ENCODE results near the gene TBL2. TPM values are rescaled to one million over a fixed set of nuclear protein-coding genes. Genes with fewer than 3 reads are reported as not detected.
"Not testable (repeated sequence)": the region's sequence is repeated elsewhere in the genome, so short reads cannot be mapped to it uniquely, and the experiment has no call there.

TBL2 gene
- total RNA-seq, 1 donor from 2014 or later, result 52.2 TPM

- Mint-ChIP-seq H3K4me3 (no peak overlapping the region), H3K36me3 (peaks cover 21% of the 10 kb centered on the region)
- TF ChIP-seq, protein P1, sequence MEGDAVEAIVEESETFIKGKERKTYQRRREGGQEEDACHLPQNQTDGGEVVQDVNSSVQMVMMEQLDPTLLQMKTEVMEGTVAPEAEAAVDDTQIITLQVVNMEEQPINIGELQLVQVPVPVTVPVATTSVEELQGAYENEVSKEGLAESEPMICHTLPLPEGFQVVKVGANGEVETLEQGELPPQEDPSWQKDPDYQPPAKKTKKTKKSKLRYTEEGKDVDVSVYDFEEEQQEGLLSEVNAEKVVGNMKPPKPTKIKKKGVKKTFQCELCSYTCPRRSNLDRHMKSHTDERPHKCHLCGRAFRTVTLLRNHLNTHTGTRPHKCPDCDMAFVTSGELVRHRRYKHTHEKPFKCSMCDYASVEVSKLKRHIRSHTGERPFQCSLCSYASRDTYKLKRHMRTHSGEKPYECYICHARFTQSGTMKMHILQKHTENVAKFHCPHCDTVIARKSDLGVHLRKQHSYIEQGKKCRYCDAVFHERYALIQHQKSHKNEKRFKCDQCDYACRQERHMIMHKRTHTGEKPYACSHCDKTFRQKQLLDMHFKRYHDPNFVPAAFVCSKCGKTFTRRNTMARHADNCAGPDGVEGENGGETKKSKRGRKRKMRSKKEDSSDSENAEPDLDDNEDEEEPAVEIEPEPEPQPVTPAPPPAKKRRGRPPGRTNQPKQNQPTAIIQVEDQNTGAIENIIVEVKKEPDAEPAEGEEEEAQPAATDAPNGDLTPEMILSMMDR (IDR thresholded peaks at IDR 0.05; ENCODE audit: unreplicated experiment), result no peak
These were observed 9.3 kb downstream of the TBL2 start for GRCh38 chr7:73569042-73569608.

DNA sequence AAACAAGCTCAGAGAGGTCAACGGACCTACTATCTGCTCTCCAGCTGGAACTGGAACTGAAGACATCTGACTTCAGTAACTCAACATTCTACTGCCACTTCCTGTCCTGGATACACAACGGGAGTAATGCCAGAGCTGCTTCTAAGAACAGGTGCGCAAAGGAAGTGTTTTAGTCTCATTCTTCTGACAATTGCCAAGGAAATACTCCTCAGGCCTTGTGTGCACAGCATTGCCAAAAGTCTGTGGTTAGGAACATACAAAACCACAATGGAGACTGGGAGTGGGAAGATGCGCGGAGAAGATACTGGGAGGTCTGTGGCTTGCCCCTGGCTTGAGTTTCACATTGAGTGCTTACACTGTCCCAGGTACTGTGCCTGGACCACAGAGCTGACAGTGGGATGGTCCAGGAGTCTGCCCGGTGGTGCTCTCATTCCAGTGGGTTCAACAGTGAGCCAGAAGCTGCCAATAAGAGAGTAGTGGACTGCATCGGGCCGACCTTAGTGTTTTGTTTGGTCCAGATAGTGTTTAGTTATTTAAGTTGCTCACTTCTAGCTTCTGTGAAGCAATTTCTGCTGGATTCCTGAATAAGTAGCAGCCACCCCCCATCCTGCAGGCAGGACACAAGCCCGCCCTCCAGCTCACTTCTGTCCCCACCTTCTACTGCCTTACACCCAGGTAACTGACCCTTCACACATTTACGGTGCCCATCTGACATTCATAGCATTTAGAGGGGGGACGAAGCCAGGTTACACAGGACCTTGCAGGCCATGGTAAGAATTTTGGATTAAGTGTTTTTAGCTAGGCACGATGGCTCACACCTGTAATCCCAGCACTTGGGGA, 10.3 kb downstream of the TBL2 start:
- no peak overlapping the region for H3K27ac Mint-ChIP-seq
- no peak overlapping the region for H3K4me3 Mint-ChIP-seq
- H3K4me1 Mint-ChIP-seq, result no peaks in the 10 kb centered on the region
- TF ChIP-seq, protein P1 (IDR thresholded peaks at IDR 0.05; ENCODE audit: unreplicated experiment), result no peak
- no peaks in the 10 kb centered on the region for H3K9me3 Mint-ChIP-seq
- DNase-seq (ENCODE audit: low spot score in 2 of 2, unreplicated experiment in 2 of 2), result no peak
- no peaks in the 10 kb centered on the region for H3K27me3 Mint-ChIP-seq (ENCODE audit: low read depth)
- peaks cover 19% of the 10 kb centered on the region for H3K36me3 Mint-ChIP-seq

More at GRCh38 chr7:73569042-73569608, 9.3 kb downstream of the TBL2 start:
- DNase-seq (ENCODE audit: low spot score in 2 of 2, unreplicated experiment in 2 of 2), result no peak
- Mint-ChIP-seq H3K4me1 (no peaks in the 10 kb centered on the region), H3K27me3 (ENCODE audit: low read depth) (no peaks in the 10 kb centered on the region), H3K9me3 (no peaks in the 10 kb centered on the region), H3K27ac (no peak overlapping the region)

DNA sequence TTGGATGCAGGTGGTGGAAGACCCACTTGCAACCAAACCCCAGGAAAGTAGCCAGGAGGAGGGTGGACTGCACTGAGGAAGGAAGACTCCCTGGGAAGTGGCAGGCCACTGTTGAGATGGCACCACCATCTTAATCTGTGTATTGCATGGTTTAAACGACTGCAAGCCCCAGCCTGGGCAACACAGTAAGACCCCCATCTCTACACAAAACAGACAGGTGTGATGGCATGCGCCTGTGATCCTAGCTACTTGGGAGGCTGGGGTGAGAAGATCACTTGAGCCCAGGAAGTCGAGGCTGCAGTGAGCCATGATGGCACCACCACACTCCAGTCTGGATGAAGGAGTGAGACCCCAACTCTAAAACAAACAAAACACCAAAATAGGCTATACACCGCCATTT, 11.2 kb downstream of the TBL2 start:
- TF ChIP-seq, protein P1 (IDR thresholded peaks at IDR 0.05; ENCODE audit: unreplicated experiment), result no peak
- H3K4me1 Mint-ChIP-seq, result no peaks in the 10 kb centered on the region
- DNase-seq (ENCODE audit: low spot score in 2 of 2, unreplicated experiment in 2 of 2), result no peak
- H3K4me3 Mint-ChIP-seq, result no peak overlapping the region
- H3K9me3 Mint-ChIP-seq, result no peaks in the 10 kb centered on the region
- no peaks in the 10 kb centered on the region for H3K27me3 Mint-ChIP-seq (ENCODE audit: low read depth)
- H3K36me3 Mint-ChIP-seq, result peaks cover 11% of the 10 kb centered on the region
- no peak overlapping the region for H3K27ac Mint-ChIP-seq

- H3K9me3 Mint-ChIP-seq; H3K4me3 Mint-ChIP-seq; DNase-seq (ENCODE audit: low spot score in 2 of 2, unreplicated experiment in 2 of 2); H3K4me1 Mint-ChIP-seq; H3K27me3 Mint-ChIP-seq (ENCODE audit: low read depth); H3K27ac Mint-ChIP-seq: not testable (repeated sequence)
- H3K36me3 Mint-ChIP-seq, result peaks cover 11% of the 10 kb centered on the region
These were observed 11.9 kb downstream of the TBL2 start for GRCh38 chr7:73566431-73566830.

DNA sequence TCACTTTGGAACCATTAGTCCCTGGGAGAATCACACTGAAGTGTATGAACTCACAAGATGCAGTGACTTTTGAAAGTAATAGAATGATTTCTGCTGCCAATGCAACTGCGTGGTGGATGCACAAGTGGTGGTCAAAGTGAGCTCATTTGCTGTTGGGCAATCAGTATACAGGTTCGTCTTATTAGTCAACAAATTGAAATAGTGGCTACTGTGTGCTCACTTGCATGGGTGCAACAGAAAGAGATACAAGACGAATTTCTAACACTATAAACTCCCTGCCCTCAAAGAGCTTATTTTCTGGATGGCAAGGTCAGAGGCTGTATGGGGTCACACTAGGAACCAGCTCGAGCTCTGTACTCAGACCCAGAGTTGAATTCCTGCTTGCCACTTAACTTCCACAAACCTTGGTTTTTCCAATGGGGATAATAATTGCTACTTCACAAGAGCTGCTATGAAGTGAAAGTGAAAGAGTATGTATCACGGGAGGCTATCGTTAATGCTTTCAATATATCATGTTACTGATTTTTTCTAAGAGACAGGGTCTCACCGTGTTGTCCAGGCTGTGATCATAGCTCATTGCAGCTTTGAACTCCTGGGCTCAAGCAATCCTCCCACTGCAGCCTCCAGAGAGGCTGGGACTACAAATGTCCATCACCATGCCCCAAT, 12.6 kb downstream of the TBL2 start:
- Mint-ChIP-seq H3K9me3 (no peaks in the 10 kb centered on the region), H3K27ac (no peak overlapping the region), H3K36me3 (peaks cover 7% of the 10 kb centered on the region), H3K4me3 (no peak overlapping the region), H3K4me1 (no peaks in the 10 kb centered on the region), H3K27me3 (ENCODE audit: low read depth) (no peaks in the 10 kb centered on the region)
- no peak for DNase-seq (ENCODE audit: low spot score in 2 of 2, unreplicated experiment in 2 of 2)
- TF ChIP-seq, protein P1 (IDR thresholded peaks at IDR 0.05; ENCODE audit: unreplicated experiment), result no peak

All from mesothelial cell of epicardium (in vitro differentiated cells).